Eye (tissue), 1 donor: ENCODE data around the gene NEUROD1.
"Not testable (repeated sequence)": the region's sequence is repeated elsewhere in the genome, so short reads cannot be mapped to it uniquely, and the experiment has no call there.

Source experiments
- DNase-seq: peaks from one replicate; pipeline ENCODE4 v3.0.0-alpha.2; 2015

NEUROD1 gene

DNA sequence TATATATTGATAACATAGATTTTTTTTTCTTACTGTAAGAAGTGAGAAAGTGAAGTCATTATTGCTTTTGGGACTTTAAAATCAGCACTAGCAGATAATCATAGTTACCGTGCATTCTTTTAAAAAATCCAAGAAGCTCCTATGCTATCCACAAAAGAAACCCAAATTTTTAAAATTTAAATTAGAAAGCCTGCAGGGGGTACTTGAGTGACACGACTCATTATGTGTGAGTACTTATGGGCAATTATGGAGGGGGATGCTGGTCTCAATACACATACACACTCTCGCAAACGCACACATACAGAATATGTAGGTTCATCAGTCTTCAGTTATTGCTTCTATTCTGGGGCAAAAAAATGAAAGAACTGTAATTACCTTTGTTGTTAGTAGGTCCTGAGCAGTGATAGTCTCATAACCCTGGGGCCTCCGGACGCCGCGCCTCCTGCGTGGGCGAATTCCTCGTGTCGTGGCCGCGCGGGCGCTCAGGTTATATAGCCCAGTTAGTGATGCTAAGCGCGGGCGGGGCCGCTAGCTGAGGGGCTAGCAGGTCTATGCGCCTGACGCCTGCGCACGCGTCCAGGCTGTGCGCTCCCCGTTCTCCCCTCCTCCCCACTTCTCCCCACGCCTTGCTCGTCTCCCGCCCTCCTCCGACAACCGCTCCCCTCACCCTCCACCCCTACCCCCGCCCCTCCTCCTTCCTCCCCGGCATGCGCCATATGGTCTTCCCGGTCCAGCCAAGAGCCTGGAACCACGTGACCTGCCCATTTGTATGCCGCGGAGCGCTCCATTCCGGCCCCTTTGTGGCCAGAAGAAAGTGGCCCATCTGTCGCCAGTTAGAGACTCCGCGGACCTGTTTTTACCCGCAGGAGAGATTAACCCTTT, at the start of gene NEUROD1:
TSS of gene NEUROD1 (minus strand) at position 463 of the 882 bp plus-strand sequence. CDS start 1,657 bp downstream, outside the sequence.
- peak; percentile 93 for DNase-seq

DNA sequence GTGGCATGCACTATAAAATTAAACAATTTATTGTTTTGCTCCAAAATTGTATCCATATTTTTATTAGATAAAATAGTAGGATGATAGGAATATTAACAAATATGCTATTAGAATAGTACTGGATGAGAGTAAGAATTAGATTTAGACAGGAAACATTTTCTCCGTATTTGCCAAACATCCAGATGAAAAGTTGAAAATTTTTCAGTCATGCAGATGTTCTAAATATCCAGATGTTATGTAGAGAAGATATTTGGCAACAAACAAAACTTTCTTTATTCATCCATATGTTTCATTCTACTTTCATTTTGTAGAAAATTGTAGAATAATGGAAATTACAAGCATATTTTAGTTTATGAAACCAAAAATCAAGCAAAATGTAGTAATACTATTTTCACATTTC, 45.2 kb upstream of the NEUROD1 start:
- no peak for DNase-seq

DNA sequence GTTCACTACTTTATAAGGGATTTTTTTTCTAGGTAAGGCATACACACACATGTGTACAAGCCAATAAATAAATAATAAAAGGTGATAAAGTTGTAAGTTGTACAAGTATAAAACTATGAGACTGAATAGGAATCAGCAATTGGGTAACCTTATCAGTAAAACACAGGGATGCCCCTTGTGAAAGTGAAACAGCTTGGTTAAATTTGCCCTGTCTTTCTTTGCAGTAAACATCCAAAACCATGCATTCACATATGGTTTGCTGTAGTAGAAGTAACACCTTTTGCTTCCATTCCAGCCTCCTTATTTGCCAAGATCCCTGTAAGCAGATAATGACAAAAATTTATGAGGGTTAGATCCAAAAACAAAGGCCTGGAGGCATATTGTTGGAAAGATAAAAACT, 44.3 kb upstream of the NEUROD1 start:
- DNase-seq: no peak

DNA sequence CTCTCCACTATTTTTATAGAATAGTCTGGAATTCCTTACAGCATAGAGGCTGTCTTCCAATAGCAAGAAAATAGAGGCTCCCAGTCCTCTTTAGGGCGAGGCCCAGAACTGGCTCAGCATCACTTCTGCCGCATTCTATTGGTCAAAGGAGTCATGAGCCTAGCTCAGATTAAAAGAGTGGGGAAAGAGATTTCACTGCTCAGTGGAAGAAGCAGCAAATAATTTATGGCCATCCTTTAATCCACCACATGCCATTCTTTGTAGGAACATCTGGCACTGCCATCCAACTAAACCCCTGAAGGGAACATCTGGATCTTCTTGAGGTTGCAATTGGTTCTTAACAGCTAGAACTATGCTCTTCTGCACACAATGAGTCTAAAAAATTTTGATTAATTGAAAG, 43.4 kb upstream of the NEUROD1 start:
- no peak for DNase-seq

DNA sequence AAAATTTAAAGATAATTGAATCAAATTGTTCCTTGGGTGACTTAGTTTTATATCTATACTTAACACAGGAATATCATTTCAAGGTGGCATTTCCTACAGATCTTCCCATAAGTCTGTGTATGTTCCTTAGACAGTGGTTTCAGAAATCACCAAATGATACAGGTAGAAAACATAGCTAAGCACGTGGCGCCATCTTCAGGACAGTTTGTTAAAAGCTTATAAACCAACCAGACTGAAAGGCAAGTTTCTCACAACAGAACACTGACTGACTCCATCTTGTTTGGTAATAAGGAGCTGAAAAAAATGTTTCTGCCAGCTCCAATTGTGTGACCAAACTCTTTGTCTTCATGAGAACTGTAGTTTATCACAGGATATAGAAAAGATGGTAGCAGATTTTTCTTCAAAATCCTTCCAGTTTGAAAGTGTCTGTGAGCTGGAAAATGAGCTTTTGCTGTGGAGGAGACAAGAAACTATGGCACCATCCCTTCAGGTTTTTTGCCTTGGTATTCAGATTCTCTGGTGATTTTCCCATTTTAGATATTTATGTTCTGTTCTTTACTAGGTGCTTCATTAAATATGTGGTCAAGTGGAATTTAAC, 34.8 kb upstream of the NEUROD1 start:
- peak; percentile 96 for DNase-seq

DNA sequence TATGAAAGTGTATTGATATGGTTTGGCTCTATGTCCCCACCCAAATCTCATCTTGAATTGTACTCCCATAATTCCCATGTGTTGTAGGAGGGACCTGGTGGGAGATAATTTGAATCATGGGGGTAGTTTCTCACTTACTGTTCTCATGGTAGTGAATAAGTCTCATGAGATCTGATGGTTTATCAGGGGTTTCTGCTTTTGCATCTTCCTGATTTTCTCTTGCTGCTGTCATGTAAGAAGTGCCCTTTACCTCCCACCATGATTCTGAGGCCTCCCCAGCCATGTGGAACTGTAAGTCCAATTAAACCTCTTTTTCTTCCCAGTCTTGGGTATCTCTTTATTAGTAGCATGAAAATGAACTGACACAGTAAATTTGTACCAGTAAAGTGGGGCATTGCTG, 30.7 kb upstream of the NEUROD1 start:
- DNase-seq: not testable (repeated sequence)

DNA sequence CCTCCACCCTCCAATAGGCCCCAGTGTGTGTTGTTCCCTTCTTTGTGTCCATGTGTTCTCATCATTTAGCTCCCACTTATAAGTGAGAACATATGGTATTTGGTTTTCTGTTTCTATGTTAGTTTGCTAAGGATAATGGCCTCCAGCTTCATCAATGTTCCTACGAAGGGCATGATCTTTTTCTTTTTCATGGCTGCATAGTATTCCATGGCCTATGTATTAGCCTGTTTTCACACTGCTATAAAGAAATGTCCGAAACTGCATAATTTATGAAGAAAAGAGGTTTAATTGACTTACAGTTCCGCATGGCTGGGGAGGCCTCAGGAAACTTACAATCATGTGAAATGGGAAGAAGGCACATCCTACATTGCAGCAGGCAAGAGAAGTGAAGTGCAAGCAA, 22.2 kb upstream of the NEUROD1 start:
- DNase-seq: not testable (repeated sequence)

DNA sequence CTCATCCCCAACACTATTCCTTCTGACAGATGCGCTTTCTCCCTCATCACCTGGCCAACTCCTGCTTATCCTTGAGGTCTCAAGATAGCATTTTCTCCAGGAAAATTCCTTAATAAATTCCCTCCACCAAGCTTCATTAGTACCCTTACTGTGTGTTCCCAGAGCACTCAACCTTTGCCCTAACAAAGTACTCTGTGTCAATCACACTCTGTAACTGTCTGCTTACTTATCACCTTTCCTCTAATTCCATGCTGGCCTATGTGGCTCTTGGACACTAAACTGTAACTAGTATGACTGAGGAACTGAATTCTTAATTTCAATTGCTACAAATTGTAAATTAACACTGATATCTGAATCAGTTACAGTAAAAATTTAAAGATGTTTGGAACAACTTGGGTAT, 17.9 kb upstream of the NEUROD1 start:
- DNase-seq: no peak

DNA sequence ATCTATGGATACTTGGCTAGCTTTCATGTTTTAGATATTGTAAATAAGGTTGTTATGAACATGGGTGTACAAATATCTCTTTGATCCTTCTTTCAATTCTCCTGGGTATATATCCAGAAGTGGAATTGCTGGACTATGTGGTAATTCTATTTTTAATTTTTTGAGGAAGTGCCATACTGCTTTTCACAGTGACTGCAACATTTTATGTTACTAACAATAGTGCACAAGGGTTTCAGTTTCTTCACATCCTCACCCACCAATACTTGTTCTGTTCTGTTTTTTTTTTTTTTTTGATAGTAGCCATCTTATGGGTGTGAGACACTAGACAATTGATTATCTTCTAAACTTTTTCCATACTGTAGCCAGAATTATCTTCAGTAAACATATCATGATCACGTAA, 17.3 kb upstream of the NEUROD1 start:
- DNase-seq: no peak

DNA sequence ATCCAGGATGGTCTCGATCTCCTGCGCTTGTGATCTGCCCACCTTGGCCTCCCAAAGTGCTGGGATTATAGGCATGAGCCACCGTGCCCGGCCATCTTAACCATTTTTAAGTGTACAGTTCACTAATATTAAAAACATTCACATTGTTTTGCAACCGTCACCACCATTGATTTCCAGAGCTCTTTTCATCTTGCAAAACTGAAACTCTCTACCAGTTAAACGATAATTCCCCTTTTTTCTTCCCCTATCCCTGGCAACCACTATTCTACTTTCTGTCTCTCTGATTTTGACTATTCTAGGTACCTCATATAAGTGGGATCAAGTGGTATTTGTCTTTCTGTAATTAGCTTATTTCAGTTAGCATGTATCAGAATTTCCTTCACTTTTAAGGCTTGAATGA, 16.8 kb upstream of the NEUROD1 start:
- DNase-seq: no peak

DNA sequence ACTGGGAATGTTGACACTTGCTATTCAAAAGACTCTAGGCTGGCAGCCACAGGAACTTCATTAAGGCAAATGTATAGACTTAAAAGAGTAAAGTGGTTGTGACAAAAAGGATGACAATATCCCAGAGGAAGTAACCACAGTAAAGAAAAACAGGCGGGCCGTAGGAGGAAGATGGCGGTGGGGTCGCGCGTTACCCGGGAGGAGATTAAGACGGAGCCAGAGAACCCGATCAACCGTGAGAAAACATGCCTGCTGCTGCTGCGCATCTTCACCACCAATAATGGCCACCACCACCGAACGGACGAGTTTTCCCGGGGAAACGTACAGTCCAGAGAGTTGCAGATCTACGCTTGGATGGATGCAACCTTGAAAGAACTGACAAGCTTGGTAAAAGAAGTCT, 14.0 kb upstream of the NEUROD1 start:
- DNase-seq: no peak

DNA sequence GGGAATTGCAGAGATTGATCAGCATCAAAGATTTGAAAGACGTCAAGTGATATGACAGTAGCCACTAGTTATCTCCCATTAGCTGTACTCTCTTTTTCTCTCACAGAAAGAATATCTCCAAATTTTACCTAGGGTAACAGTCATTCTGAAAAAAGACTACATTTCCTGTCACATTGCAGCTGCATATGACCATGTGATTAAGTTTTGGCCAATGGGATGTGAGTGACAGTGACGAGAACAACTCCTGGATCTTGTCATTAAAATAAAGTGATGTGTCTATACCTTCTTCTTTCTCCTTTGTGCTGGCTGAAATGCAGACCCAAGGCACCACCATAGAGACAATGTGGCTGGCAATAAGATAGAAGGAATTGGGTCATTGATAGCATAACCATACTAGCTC, 10.5 kb upstream of the NEUROD1 start:
- DNase-seq: no peak

DNA sequence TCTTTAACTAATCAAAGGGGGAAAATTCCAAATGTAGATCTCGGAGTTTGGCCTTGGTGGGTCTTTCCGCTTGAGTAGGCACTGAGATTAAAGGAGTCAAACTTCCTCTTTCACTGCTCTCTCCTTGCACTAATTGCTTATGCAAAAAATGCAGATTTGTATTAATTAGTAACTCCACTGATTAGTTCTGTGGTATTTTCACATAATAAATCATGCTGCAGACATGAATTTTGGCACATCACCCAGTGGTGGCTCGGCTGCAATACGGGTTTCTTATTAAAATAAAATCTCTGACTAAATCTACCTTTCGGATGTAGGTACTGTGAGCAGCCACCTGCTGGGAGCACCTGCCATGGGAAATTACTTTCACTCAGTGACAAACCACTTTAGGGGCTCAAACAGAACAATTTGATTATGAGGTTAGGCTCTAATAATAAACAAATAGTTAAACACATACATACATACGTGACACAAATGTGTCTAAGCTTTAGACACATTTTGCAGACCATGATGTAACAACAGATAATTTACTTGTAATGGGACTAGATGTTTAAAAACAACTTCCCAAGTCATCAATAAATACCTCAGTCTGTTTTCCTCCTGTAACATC, 6.4 kb upstream of the NEUROD1 start:
- peak; percentile 4 for DNase-seq

DNA sequence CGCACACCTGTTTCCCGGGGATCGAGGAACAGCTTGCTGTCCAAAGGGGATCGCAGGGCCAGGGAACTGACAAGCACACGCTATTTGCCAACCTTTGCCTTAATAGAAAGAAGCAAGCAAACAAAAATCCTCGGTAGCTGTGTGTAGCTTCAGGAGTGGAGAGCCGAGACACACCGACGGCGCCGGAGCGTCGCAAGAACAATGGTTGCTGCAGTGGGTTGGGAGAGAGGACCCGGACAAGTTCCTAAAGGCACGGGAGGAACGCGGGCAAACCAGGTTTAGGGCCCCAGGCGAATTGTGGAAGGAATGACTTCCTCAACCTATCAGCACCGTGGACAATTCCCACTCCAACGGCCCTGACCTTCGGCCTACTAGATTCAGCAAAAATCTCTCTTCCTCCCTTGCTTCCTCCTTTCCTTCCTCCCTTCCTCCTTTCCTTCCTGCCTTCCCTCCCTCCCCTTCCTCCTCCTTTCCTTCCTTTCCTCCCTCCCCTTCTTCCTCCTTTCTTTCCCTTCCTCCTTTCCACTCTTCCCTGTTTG, 4.9 kb upstream of the NEUROD1 start:
- peak; percentile 67 for DNase-seq

DNA sequence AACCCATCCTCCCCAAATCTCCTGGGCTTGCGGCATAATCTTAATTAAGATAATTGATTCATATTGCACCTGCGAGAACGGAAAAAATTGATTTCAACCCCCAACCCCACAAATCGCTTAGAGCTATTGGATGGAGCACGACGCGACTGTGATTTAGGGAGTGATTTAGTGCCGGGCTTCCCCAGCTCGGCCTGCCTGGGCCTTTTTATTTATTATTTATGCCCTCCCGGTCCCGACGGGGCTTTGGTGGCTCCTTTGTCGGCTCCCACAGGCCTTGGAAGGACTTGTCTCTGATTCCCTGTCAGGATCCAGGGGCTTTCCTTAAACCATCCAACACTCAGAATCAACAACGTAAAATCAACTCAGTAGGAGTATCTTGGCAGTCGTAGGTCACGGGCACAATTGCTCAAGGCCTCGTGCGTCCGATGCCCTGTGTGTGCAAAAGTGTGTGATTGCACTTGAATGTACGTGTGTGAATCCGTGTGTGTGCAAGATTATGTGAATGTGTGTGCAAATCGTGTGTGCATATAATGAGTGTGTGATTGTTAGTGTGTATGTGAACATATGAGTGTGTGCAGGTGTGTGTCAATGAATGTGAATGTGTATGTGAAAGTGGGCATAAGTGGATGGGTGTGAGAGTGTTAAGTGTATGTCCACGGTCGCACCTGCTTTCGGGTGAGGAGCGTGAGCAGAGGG, 4.3 kb upstream of the NEUROD1 start:
- DNase-seq: peak; percentile 74

DNA sequence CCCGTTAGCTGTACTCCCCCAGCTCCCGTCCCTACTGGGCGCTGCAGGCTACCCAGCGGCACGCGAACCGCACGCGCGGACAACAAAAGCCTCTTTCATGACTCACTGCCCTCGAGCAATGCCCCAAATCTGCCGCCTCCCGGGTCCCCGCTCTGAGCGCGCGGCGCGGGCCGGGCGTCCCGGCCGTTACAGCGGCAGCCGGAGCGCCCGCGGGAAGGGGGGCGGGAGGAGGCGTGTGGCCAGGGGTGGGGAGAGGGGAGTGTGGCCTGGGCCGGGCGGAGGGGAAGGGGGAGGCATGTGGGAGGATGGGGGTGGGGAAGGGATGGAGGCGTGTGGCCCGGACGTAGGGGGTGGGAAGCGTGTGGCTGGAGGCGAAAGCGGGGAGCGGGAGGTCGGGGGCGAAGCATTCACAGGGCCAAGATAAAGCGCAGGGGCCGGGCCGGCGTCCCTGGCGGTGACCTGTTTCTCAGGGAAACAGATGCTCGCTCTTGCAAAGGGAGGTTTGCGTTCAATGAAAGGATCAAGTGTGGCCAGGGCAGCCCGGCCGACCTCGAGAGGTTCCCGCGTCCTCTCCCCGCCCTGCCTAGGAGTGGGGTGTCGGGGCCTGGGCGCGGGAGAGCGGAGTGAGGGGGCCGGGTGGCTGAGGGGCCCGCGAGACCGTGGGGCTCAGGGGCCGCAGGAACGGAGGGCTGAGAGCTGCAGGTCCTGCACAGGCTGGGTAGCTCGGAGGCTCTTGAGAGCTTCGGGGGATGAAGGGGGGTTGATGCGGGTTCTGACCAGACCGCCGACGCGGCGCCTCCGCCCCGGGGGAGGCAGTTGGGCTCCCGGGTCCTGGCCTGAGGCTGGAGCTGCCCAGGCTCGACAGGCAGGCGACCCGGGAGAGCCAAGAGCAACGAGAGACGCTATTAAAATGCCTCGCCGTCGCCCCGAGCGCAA, 3.5 kb upstream of the NEUROD1 start:
- peak; percentile 90 for DNase-seq

DNA sequence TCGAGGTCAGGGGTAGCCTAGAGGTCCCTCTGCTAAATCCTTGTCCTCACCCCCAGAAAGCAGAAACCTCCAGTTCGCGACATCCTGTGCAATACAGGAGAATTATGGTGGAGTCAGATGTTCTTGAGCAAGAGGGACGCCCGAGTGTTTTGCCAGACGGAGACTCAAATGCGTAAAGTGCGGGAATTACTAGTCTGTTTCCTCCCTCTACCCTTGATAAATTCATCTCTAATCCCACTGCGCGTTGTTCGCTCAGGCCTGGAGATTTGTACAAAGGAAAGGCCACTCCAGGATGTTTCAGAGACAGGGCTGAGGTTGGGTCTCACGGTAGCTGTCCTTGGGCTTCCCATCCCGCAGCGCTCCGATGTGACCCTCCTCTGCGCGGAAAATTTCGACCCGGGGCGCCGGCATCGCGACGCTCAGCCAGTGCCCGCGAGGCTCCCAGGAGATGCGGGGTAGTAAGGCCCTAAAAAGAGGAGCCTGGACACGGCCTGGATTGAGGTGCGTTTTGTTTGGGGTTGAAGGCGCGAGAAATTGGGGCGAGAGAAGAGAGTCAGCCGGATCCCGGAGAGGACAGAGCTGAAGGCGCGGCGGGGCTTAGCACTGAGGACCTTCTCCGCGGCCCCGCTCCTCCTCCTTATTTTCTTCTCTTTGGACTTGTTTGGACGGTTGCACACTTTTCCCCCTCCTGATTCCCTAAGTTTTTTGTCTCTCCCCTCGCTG, 2.6 kb upstream of the NEUROD1 start:
- DNase-seq: peak; percentile 68

DNA sequence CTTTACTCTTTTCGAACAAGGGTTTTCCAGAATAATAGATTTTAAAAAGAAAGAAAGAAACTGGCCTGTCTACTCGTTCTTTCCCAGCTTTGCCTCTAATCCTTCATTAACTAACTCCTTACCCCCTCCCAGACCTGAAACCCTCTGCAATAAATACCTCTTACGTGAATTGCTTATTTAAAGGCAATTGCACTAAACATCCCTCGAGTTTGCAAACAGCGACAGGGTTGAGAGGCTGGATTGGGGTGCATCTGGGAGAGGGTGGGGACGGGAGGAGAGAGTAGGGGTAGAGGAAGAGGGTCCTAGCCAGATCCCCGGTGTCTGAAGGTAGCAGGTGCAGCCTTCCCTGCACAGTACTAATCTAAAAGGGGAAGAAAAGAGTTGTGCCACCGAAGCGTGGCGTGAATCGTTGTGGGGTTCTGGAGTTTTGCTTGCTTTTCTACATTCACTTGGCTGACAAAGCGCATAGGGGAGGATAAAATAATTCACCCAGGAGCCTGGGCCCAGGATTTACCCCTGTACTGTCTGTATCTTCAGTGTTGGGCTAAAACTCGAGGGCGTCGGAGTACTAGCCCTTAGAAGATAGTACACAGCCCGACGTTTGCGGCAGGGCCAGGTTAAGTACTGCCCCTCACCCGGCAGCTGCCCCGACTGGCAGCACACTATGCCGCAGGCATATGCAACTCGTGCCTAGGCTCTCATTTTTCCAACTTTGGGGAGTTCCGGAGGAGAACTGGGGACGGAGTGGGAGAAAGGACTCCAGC, 1.9 kb upstream of the NEUROD1 start:
- peak; percentile 41 for DNase-seq

DNA sequence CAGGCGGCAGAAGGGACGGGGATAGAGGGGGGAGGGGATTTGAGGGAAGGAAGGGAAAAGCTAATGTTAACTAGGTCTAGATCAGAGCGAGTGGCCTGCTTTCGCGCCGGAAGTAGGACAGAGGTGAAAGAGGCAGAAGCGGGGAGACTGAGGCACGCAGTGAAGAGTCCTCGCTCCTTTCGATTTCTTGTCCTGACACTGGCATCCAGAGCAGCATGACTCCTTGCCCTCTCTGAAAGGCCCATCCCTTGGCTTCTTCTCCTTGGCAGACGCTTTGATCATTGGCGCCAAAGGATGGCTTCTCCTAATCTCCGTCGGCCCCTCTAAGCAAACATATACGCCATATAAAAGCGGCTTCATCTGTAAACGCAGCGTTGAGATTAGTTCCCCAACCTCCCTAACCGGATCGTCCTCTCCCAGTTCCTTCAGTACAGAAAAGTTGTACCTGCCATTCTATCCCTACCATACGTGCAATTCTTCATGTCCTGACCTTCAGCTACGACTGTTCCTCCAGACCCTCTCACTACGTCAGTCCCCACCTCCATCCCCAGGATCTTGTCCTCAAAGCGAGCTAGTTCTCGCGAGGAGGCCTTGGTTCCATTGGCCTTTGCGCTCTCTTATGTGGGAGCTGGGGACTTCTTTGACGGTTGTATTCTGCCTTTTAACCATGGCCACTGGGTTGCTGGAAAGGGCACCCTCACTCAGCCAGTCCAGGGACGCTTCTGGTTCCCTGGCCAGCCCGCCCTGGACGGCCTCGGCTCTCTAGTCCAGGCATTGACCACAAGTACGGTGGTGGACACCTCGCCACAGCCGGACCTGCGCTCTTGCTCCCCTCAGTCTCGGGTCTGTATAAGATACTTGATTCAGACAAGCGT, 857 bp upstream of the NEUROD1 start:
- DNase-seq: peak; percentile 64
